ENCODE data around the gene SOHLH1. TPM values are rescaled to one million over a fixed set of nuclear protein-coding genes. Genes with fewer than 3 reads are reported as not detected.

Gene SOHLH1
- total RNA-seq, 4 donors from 2014 or later: not detected

- Histone ChIP-seq H3K4me1 (peaks cover 11 to 19% (median 16%) of the 10 kb centered on the region in 4 donors), H3K27ac (replicated peaks in 1 of 4) (no peak overlapping the region), H3K9me3 (no peaks in the 10 kb centered on the region), H3K27me3 (peaks cover 5 to 71% (median 21%) of the 10 kb centered on the region in 4 donors), H3K36me3 (no peaks in the 10 kb centered on the region), H3K4me3 (no peak overlapping the region)
- TF ChIP-seq EP300 (IDR thresholded peaks at IDR 0.05) (no peak), CTCF (IDR thresholded peaks at IDR 0.05) (no peak), POLR2A (IDR thresholded peaks at IDR 0.05; ENCODE audit: low read depth) (no peak), POLR2AphosphoS5 (IDR thresholded peaks at IDR 0.05) (no peak)
- intact Hi-C loops (cut with DNase I): no loop called here
- WGBS: 82% methylated on average over 5 of the region's 19 CpGs
- no peak for DNase-seq (ENCODE audit: extremely low spot score)
Observed at GRCh38 chr9:135698767-135699166, 514 bp downstream of the SOHLH1 start.

GRCh38 chr9:135698236-135698635 is 1.0 kb downstream of the SOHLH1 start:
- peaks cover 11 to 19% (median 16%) of the 10 kb centered on the region in 4 donors for H3K4me1 ChIP-seq
- no peaks in the 10 kb centered on the region for H3K36me3 ChIP-seq
- TF ChIP-seq POLR2A (IDR thresholded peaks at IDR 0.05; ENCODE audit: low read depth): no peak
- no peak for TF ChIP-seq EP300 (IDR thresholded peaks at IDR 0.05)
- TF ChIP-seq CTCF (IDR thresholded peaks at IDR 0.05): no peak
- no peak for TF ChIP-seq POLR2AphosphoS5 (IDR thresholded peaks at IDR 0.05)
- H3K4me3 ChIP-seq: no peak overlapping the region
- H3K9me3 ChIP-seq: no peaks in the 10 kb centered on the region
- WGBS: 73% methylated on average over 17 of the region's 21 CpGs
- intact Hi-C loops (cut with DNase I): no loop called here
- H3K27ac ChIP-seq (replicated peaks in 1 of 4): no peak overlapping the region
- H3K27me3 ChIP-seq: peaks cover 5 to 71% (median 16%) of the 10 kb centered on the region in 4 donors
- no peak for DNase-seq (ENCODE audit: extremely low spot score)

GRCh38 chr9:135697226-135697625 is 2.1 kb downstream of the SOHLH1 start:
- H3K4me1 ChIP-seq: peaks cover 7 to 11% (median 9%) of the 10 kb centered on the region in 4 donors
- intact Hi-C loops (cut with DNase I): no loop called here
- 78% methylated on average over 11 of the region's 15 CpGs for WGBS

GRCh38 chr9:135696446-135696845 is 2.8 kb downstream of the SOHLH1 start:
- Histone ChIP-seq H3K27ac (replicated peaks in 1 of 4) (no peak overlapping the region), H3K4me1 (peaks cover 0 to 3% (median 1%) of the 10 kb centered on the region in 4 donors), H3K4me3 (no peak overlapping the region), H3K36me3 (no peaks in the 10 kb centered on the region), H3K27me3 (peaks cover under 1 to 64% (median 3%) of the 10 kb centered on the region in 4 donors), H3K9me3 (no peaks in the 10 kb centered on the region)
- WGBS: 42% methylated on average over 2 of the region's 16 CpGs
- intact Hi-C loops (cut with DNase I): no loop called here
- TF ChIP-seq POLR2A (IDR thresholded peaks at IDR 0.05; ENCODE audit: low read depth): no peak
- TF ChIP-seq POLR2AphosphoS5 (IDR thresholded peaks at IDR 0.05): no peak
- TF ChIP-seq CTCF (IDR thresholded peaks at IDR 0.05): no peak
- no peak for TF ChIP-seq EP300 (IDR thresholded peaks at IDR 0.05)
- DNase-seq (ENCODE audit: extremely low spot score): no peak

More at GRCh38 chr9:135697226-135697625, 2.1 kb downstream of the SOHLH1 start:
- no peak overlapping the region for H3K4me3 ChIP-seq
- TF ChIP-seq CTCF (IDR thresholded peaks at IDR 0.05): no peak
- TF ChIP-seq POLR2A (IDR thresholded peaks at IDR 0.05; ENCODE audit: low read depth): no peak
- TF ChIP-seq POLR2AphosphoS5 (IDR thresholded peaks at IDR 0.05): no peak
- no peak for TF ChIP-seq EP300 (IDR thresholded peaks at IDR 0.05)
- no peak for DNase-seq (ENCODE audit: extremely low spot score)
- H3K27me3 ChIP-seq: peaks cover 5 to 71% (median 8%) of the 10 kb centered on the region in 4 donors
- H3K36me3 ChIP-seq: no peaks in the 10 kb centered on the region
- H3K9me3 ChIP-seq: no peaks in the 10 kb centered on the region
- H3K27ac ChIP-seq (replicated peaks in 1 of 4): no peak overlapping the region

GRCh38 chr9:135695642-135696041 is 3.6 kb downstream of the SOHLH1 start:
- 70% methylated on average over 2 of the region's 12 CpGs for WGBS
- Histone ChIP-seq H3K36me3 (no peaks in the 10 kb centered on the region), H3K27ac (replicated peaks in 1 of 4) (no peak overlapping the region), H3K4me1 (no peaks in the 10 kb centered on the region), H3K27me3 (peaks cover 0 to 56% (median 0%) of the 10 kb centered on the region in 4 donors), H3K4me3 (no peak overlapping the region), H3K9me3 (no peaks in the 10 kb centered on the region)
- DNase-seq (ENCODE audit: extremely low spot score): no peak
- no peak for TF ChIP-seq POLR2AphosphoS5 (IDR thresholded peaks at IDR 0.05)
- intact Hi-C loops (cut with DNase I): no loop called here

All from esophagus muscularis mucosa (tissue), 4 donors.